Activated CD8-positive, alpha-beta memory T cell treated with anti-CD3 and anti-CD28 coated beads for 1 hour (primary cell): ENCODE measurements around the gene CMTM5.
"Not testable (repeated sequence)": the region's sequence is repeated elsewhere in the genome, so short reads cannot be mapped to it uniquely, and the experiment has no call there.

ENCODE experiments used
- DNase-seq, 2 donors: peaks; one replicate each; pipeline ENCODE4 v3.0.0-alpha.2; 2020; ENCODE audit warnings: low read depth in 1 of 2; ENCODE audit errors: extremely low read depth in 1 of 2

The CMTM5 gene

GRCh38 chr14:23411563-23412525, 35.0 kb downstream of the CMTM5 start:
- DNase-seq: no peak

GRCh38 chr14:23413681-23414080, 36.8 kb downstream of the CMTM5 start:
- no peak for DNase-seq

GRCh38 chr14:23414254-23414653, 37.4 kb downstream of the CMTM5 start:
- no peak for DNase-seq

DNA sequence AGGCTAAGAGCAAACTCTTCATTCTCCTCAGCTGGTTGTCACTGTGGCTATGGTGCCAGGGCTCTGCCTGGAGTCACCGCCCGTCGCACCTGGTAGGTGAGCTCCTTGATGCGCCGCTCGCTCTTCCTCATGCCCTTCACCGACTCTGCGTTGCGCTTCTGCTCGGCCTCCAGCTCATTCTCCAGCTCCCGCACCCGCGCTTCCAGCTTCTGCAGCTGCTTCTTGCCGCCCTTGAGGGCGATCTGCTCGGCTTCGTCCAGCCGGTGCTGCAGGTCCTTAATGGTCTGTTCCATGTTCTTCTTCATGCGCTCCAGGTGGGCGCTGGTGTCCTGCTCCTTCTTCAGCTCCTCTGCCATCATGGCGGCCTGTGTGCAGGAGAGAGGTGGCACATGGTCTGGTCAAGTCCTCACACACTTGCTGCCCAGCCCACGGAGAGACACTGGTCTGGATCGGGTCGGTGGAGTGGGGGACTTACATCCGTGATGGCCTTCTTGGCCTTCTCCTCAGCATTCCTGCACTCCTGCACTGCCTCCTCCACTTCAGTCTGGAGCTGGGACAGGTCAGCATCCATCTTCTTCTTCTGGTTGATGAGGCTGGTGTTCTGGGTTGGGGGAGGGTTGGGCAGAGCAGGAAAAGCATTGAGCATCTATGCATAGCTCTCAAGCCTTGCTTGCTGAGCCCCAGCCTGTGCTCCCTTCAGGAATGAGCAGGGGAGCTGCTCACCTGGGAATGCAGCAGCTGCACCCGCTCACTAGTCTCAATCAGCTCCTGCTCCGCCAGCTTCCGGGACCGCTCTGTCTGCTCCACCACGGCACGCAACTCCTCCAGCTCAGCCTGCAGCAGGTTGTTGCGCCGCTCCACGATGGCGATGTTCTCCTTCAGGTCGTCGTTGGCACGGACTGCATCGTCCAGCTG, 38.3 kb downstream of the CMTM5 start:
- no peak for DNase-seq

DNA sequence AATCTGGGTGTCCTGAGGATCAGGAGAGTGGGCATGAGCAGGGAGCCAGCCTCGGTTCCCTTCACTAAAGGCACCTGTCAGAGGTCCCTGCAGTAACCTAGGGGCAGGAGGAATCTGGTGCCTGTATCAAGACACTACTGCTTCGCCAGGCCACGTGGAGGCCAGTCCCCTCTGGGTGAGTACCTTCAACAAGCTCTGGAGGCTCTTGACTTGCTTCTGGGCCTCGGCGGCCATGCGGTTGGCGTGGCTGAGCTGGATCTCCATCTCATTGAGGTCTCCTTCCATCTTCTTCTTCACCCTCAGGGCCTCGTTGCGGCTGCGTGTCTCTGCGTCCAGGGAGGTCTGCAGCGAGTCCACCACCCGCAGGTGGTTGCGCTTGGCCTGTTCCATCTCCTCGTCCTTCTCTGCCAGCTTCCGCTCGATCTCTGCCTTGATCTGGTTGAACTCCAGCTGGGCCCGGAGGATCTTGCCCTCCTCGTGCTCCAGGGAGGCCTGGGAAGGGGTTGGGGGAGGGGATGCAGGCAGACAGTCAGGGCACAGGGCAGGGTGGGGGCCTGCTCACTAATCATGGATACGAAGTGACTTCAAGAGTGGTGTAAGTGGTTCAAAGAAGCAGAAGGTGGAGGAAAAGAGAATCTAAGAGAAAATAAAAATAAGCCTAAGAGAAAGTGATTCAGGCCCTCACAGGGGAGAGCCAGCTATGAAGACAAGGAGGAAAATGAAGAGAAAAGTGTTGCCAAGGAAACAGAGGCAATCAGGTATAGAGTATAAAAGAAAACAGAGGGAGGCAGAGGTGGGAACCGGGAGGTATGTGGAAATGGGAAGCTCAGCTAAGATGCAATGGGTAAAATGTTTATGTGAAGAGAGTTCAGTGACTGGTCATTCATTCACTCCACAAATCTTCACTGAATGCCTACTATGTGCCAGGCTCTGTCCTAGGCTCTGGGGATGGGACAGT, 39.3 kb downstream of the CMTM5 start:
- no peak for DNase-seq

DNA sequence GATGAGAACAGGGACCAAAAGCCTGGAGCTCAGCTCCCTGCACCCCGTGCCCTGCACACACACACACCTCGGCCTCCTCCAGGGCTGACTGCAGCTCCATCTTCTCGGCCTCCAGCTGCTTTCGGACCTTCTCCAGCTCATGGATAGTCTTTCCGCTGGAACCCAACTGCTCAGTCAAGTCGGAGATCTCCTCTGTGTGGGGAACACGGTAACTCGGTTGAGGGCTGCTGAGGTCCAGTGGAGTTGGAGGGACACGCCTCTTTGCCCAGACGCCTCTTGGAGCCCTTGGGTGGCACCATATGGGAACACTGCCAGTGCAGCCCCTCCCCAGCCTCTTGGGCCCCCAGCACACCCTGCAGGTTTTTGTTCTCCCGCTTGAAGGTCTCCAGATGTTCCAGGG, 40.0 kb downstream of the CMTM5 start:
- DNase-seq: no peak

- DNase-seq: not testable (repeated sequence)
These were observed 40.4 kb downstream of the CMTM5 start for GRCh38 chr14:23417269-23417668.

GRCh38 chr14:23418021-23418420, 41.2 kb downstream of the CMTM5 start:
- no peak for DNase-seq

GRCh38 chr14:23419646-23420045, 42.8 kb downstream of the CMTM5 start:
- not testable (repeated sequence) for DNase-seq

- no peak for DNase-seq
These were observed 44.7 kb downstream of the CMTM5 start for GRCh38 chr14:23421594-23421993.

DNA sequence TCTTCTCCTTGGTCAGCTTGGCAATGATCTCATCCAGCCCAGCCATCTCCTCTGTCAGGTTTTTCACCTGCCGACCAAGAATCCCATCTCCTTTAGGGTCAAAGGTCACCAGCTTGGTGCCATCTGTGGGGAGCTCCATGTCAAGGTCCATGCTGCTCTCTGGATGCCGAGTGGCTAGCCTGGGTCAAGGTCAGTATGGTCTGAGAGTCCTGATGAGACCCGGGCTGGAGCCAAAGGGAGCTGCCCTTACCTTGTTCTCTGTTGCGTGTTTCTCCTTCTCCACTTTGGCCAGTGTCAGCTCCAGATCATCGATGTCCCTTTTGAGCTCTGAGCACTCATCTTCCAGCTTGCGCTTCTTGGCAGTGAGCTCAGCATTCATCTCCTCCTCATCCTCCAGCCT, 46.8 kb downstream of the CMTM5 start:
- no peak for DNase-seq

DNA sequence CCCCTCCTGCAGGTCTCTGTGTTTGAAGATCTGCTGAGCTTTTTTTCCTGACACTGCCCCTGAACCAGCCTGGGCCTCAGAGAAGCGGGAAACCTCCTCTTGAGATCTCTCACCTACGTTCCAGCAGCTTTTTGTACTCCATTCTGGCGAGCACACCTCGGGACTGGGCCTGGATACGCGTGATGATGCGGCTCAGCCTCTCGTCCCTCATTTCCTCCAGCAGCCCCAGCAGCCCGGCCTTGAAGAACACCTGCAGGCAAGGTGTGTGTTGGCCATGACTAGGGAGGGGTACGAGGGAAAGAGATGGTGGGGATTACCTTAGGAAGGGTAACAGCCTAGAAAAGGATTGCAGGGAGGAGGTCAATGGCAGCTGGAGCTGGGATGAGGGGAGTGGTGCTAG, 48.3 kb downstream of the CMTM5 start:
- no peak for DNase-seq

GRCh38 chr14:23425798-23426197, 49.0 kb downstream of the CMTM5 start:
- DNase-seq: not testable (repeated sequence)

DNA sequence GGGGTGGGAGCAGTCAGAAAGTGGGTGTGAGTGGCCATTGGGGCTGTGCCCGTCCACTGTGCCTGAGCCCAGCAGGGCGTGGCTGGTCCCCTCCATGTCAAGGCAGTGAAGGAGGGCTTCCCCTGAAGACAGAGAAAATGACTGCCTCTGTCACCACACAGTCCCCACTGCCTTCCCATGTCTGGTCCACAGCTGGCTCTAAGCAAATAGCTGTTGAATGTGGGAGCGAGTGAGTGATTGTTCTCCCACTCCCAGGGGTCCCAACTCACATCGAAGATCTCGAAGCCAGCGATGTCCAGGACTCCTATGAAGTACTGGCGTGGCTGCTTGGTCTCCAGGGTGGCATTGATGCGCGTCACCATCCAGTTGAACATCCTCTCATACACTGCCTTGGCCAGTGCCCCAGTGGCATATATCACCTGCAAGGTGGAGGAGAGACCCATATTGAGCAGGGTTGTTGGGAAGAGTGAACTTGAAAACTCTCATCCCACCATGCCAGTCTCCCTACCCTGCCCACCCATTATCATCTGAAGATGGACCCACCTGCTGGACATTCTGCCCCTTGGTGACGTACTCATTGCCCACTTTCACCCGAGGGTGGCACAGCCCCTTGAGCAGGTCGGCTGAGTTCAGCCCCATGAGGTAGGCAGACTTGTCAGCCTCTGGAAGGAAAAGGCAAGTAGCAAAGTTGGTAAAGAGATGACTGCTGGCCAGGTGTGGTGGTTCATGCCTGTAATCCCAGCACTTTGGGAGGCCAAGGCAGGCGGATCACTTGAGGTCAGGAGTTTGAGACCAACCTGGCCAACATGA, 52.0 kb downstream of the CMTM5 start:
- no peak for DNase-seq
